DMS153 treated with DMSO at 0.1 percent for 48 hours (cell line): ENCODE data around the gene FKBP5.
"Not testable (repeated sequence)": the region's sequence is repeated elsewhere in the genome, so short reads cannot be mapped to it uniquely, and the experiment has no call there.

Experiments
- DNase-seq: peaks from one replicate; lab custom pipeline; 2025; ENCODE audit not compliant: unreplicated experiment; lab: John Stamatoyannopoulos, UW

FKBP5 gene

DNA sequence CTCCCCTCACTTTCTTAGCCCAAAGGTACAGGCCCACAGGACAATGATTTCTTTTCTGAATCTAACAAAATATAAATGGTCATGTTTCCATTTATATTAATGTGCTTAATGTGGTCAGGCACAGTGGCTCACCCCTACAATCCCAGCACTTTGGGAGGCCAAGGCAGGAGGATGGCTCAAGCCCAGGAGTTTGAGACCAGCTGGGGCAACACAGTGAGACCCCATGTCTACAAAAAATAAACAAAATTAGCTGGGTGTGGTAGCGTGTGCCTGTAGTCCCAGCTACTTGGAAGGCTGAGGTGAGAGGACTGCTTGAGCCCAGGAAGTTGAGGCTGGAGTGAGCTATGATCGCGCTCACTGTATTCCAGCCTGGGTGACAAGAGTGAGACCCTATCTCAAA is 98.8 kb downstream of the FKBP5 start:
- DNase-seq = no peak

DNA sequence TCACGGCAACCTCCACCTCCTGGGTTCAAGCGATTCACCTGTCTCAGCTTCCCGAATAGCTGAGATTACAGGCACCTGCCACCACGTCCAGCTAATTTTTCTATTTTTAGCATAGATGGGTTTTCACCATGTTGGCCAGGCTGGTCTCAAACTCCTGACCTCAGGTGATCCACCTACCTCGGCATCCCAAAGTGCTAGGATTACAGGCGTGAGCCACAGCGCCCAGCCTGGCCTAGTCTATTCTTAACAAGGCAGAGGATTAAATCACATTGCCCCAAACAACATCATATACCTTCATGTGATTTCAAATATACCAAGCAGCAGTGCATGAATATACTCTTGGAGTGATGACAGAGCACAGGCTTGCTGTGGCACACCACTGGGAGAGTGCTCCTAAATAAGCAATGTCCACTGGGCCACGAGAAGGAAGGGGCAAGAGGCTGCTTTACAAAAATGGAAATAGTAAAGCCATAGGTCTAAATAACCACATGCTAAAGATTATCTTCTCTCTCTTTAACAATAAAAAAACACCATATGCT is 99.4 kb downstream of the FKBP5 start:
- no peak for DNase-seq

DNA sequence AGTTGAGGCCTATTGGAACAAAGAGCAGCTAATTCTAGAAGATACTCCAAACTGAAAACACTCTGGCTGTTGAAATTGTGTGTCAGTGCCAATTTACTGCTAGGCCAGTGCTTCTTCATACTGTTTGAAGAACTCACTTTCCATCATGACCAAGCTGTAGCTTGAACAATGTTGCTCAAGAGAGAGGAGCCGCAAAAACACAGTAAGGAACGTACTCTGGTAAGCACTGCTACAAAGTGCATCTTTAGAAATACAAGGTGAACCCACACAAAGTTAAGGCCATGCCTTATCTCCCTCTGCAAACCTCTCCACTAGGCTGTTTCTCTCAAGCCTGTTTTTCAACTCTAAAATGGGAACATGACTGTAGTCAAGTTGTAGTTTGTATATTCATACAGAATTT is 101.5 kb downstream of the FKBP5 start:
- no peak for DNase-seq

DNA sequence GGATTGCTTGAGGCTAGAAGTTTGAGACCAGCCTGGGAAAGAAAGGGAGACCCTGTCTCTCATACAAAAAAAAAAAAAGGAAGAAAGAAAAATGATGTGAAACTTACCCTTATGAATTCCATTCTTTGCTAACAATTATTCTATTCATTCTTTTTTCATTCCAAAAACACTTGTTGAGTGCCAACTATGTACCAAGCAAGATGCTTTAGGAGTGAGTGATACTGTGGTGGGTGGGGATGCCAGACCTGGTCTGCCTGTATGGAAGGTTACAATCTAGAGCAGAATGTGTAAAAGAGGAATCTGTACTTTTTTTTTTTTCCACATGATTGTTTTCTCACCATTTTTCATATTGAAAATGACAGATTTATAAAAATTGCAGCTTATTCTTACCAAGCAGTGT is 102.2 kb downstream of the FKBP5 start:
- no peak for DNase-seq

DNA sequence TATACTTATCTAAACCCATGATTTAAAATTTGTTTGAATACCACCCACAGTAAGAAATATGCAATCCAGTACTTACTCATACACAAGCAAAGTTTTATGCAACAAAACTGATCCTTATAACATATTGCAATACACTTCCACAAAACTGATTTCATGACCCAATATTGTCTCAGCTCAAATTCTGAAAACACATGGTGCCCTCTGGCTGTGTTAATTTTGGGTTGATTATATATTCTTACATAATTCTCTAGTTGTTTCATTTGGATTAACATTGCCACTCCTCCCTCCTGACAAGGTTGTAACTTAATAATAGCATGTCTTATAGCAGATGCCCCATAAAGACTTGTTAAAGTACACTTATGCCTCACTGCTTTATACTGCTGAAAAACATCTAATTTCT is 103.1 kb downstream of the FKBP5 start:
- DNase-seq = no peak

DNA sequence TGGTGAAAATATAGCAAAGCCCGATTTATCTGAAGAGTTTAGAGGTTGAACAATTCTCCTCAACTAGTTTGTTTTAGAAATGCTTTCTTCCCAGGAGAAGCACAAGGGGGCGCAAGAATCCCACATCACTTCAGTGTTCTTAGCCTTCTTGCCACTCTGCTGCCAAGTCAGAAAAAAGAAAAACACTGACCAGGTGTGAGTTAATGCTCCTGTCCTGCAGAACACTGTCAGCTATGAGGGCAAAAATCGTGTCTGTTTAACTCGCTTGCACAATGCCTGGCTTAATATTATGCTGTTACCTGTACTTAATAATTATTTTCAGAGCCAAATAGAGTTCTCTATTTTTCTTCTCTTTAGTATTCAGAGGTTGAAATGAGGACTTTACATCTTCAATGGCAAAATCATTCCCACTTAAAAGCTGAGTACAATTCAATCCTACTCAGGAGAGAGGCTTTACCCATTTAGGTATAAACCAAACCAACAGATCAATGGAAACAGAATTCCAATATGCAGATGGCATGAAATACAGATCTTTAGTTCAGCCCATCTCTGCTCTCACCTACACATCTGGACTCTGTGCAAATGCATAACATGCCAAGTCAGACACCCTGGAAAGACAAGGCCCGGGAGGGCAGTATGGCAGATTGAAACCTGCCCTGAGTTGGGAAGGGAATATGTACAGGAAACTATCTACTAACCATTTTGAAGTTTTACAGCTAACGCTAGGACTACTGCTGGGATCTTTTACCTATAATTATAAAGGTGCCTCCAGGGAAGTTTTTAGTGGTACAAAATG is 104.6 kb downstream of the FKBP5 start:
- peak; percentile 76 for DNase-seq

DNA sequence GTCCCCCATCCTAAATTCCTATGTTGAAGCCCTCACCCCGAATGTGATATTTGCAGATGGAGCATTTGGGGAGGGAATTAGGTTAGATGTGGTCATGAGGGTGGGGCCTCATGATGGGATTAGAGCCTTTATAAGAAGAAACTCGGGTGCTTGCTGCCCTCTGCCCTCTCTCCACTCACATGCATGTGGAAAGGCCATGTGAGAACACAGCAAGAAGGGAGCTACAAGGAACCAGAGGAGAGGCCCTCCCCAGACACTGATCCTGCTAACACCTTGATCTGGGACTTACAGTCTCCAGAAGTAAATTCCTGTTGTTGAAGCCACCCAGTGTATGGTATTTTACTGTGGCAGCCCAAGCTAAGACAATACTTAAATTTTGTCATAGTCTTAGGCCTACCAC is 106.4 kb downstream of the FKBP5 start:
- no peak for DNase-seq

DNA sequence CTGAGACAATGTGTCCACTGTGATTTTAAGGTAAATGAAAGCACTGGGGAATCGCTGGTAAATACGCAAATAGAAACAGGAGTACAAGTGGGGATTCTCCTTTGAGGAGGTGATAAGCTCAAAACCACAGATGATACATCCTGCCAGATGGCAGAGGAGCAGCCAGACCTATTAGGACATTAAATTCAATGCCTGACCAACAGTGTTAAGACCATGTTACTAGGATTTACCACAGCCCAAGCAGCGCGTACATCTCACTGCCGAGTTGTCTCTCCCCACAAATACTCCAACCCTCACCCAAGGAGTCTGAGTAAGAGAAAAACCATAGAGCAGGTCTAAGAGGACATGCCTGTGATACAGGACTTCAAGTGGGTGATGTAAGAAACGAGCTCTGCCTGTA is 107.1 kb downstream of the FKBP5 start:
- no peak for DNase-seq

DNA sequence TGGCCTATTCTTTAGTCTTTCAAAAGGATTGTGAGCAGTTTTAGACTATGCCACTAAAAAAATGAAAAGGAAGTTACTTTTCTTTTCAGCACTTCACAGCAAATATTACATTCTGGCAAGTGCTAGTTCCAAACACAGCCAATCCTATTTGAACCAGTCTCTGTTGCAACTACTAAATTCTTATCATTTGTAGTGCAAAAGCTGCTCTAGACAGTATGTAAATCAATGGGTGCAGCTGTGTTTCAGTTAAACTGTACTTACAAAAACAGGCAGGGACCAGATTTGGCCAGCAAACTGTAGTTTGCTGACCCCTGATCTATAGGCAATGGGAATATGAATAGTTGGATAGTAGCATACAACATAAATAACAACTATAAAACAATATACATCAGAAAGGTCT is 107.9 kb downstream of the FKBP5 start:
- no peak for DNase-seq

DNA sequence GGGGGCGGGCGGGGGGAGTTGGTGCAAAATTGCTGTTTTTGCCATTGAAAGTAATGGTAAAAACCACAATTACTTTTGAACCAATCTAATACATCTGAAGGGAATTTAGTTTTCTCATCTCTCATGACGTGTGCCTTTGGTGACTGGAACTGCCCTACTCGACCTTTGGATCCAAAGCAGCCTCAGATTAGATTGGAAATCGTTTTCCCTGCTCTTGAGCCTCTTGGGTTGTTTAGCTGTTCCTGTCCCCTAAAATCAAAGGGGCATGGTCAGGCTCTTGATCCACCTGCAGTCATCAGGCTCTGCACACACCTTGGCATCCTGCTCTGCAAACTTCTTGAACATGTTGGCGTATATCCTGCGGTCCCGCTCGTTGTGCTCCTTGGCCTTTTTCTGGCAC is 112.0 kb downstream of the FKBP5 start:
- no peak for DNase-seq

DNA sequence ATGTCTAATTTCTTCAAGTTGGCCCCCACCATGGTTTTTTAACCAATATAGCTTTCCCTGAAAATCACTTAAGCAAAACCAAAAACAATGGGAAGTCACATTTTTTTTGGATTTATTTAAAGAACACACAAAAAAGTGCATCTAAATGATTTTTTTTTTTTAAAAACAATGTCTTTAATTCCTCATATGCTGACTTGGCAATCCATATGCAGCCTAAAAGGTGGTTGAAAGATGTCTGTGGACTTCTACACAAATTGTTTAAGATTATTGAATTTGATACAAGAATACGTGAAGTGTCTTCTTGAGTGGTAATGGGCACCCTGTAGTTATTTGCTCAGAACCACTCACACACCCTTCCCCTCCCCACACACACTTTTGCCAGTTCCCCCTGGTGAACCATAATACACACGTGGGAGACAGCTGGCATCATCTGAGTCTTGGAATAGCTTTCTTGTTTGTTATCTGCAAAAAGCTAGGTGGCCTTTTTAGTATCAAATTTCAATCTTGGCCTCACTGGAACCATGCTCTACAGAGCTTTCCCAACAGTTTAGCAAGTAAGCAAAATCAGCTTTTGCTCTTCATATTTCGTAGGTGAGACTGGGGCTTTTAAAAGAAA is 115.1 kb downstream of the FKBP5 start:
- no peak for DNase-seq

DNA sequence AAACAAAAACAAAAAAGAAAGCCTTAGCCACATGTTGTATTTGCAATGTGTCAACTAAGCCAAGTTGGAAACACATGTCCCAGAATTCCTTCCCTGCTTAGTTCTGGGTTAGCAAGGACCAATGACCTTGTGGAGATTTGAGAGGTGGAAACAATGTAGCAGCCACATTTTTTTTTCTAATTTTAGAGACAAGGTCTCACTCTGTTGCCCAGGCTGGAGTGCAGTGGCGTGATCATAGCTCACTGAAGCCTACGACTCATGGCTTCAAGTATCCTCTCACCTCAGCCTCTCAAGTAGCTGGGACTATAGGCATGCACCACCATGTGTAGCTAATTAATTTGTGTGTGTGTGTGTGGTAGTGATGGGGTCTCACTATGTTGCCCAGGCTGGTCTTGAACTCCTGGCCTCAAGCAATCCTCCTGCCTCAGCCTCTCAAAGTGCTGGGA is 117.8 kb downstream of the FKBP5 start:
- not testable (repeated sequence) for DNase-seq

DNA sequence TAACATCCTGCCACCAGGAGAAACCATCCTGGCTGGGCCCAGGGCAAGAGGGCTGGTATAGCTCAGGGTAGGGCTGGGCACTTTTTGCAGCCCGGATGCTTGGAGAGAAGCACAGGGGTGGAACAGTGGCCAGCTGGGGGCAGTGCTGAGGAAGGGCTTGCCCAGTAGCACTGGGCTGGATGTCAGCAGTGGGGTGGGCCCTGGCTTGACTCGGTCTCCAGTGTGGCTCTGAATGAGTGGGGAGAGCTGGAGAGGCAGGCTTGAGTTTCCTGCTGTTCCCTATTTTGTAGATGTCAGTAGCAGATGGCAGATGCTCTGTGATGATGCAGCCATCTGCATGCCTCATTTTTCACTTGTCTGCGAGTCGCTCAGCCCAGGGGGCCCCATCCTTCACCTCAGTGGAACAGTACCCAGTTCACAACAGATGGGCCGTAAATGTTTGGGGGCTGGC is 119.7 kb downstream of the FKBP5 start:
- DNase-seq = no peak

DNA sequence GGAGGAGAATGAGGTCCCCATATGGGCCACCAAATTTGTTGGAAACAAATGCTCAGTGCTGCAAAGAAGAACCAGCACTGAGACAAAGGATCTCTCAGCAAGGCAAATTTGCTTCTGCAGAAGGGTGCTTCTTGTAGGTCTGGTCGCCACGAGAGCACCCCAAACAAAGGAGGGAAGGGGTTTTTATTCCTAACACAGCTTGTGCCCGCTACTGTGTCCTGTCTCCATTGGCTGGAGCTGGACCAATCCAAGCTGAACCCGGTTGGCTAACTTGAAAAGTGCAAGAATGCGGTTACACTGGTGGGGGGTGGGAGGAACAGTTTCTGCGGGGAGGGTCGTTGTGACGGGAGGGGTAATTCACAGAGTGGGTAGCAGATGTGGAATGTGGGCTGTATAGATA is 121.9 kb downstream of the FKBP5 start:
- no peak for DNase-seq

DNA sequence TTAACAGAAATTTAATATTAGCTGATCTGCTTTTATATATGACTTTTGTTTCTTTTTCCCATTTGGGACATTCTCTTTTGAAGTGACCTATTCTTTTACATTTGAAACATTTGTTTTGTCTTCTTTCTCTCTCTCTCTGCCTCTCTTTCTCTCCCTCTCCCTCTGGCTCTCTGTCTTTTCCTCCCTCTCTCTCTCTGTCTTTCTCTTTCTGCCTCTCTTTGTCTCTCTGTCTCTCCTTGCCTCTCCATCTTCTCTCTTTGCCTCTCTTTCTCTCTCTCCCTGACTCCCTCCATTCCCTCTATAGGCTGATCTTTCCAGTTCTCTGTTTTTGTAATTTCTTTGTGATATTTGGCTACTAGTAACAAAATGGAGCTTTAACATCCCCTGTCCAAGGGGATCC is 124.0 kb downstream of the FKBP5 start:
- no peak for DNase-seq

DNA sequence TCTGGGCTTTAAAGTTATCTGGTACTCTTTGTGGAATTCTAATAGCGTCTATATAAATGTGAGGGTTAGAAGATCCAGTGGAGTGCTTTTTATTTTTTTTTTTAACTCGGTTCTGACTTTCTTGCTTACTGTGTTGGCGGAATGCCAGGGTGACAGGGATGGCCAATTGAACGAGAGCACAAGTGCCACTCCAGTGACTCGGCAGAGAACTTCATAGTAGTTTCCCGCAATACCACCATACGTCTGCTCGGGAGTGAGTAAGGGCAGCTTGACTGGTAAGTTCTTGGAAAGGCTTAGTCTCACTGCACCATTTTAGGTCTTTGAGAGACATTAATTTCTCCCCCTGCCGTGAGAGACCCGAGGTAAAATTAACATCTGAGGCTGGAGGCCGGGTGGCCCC is 126.7 kb downstream of the FKBP5 start:
- DNase-seq = no peak

DNA sequence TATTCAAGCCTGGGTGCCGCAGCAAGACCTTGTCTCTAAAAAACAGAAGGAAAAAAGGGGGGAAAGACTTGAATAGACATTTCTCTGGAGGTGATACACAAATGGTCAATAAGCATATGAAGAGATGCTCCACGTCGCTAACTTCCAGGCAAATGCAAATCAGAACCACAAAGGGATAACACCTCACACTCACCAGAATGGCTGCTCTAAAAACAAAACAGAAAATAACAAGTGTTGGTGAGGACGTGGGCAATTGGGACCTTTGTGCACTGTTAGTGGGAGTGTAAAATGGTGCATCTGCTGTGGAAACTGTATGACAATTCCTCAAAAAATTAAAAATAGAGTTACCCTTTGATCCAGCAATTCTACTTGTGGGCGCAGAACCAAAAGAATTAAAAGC is 127.6 kb downstream of the FKBP5 start:
- DNase-seq = no peak

DNA sequence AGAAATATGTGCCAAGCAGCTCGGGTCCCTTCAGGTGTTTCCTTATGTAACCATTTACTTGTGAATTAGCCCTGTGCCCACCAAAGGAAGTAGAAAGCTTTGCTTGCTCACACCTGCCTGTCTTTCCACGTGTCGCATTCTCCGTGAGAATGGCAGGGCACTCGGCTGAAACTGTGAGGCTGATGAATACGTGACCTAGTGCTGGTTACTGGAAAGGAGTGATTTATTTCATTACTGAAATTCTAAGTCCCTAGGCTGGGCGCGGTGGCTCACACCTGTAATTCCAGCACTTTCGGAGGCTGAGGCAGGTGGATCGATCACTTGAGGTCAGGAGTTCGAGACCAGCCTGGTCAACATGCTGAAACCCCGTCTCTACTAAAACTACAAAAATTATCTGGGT is 130.1 kb downstream of the FKBP5 start:
- no peak for DNase-seq

DNA sequence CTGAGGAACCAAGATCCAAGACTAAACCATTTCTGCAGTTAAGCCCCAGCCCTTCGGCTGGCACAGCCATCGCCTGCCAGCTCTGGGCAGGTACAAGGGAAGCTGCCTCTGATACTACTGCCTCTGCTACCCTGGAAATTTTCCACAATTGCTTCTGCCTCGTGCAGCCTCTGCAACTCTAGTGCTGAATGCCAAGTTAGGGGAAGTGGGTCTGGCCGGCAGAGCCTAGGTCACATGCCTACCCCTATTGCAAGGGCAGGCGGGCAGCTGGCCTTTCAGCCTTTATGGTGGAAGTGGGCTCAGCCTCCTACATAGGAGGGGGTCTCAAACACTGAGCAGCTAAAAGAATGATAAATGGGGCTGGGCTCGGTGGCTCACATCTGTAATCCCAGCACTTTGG is 131.5 kb downstream of the FKBP5 start:
- DNase-seq = no peak

DNA sequence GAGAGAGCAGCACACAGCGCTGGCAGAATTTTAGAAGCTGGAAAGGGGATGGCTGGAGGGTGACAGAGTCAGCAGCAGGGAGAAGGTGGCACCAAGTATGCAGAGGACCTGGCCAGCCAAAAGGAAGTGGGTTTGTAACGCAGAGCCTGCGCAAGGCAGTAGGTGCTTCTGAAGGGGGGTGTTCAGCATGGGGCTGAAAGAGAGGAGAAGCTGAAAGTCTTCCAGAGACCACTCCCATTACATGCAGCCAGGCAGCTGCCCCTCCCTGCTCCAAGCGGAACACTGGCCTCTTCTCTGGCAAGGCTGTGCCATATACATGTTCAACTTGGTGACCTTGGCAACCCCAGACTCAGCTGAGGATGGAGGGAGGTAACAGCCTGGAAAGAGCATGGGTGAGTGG is 133.9 kb downstream of the FKBP5 start:
- no peak for DNase-seq

DNA sequence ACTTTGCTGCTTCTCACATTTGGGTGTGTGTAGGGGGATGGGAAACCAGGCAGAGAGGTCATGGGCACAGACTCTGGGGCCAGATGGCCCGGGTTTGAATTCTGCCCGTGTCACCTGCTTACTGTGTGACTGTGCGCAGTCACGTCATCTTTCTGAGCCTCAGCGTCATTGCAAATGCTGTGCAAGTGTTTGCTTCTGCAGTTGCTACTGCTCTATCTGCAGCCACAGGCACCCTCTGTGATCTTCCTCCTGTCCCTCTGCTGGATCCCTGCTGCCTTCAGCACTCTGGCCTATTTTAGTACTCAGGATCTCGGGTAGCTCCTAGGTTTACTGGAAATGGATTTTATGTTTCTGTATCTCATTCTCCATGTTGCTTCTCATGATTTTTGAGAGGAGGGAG is 135.4 kb downstream of the FKBP5 start:
- DNase-seq = no peak

DNA sequence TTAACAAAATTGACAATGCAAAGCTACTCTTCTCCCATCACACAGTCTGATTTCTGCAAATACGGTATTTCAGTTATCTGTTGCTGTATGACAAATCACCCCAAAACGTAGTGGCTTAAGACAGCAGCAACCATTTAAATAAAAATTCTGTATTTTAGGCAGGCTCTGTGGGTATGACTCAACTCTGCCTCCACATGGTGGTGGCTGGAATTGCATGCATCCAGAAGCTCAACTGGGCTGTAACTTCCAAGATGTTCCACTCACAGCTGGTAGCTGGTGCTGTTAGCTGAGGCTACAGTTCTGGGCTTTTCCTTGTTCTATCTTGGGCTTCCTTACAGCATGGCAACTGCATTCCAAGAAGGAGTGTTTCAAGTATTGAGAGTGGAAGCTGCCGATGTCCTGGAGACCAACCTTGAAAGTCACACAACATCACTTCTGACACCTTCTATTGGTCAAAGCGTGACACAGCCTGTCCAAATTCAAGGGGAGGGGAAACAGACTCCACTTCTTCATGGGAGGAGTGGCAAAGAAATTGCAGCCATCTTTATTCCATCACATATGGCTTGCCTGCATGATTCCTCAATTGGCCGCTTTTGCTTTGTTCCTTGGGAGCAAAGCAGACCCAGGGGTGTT is 136.3 kb downstream of the FKBP5 start:
- DNase-seq = no peak
